OCI-LY7 (cell line): ENCODE results near the gene NIM1K. TPM values are rescaled to one million over a fixed set of nuclear protein-coding genes. Genes with fewer than 3 reads are reported as not detected.
"Not testable (repeated sequence)": the region's sequence is repeated elsewhere in the genome, so short reads cannot be mapped to it uniquely, and the experiment has no call there.

Experiments
- BruUV-seq: library from RNA; stranded (reverse); fragments of 400-500 nt; replicated peaks from 2 replicates; lab custom pipeline; 2021; lab: Mats Ljungman, UMichigan
- CTCF ChIA-PET: fragments of 300-600 bp; sonication (Branson Sonifier 250); formaldehyde crosslinking; loops from one replicate; lab custom pipeline; 2022; ENCODE audit warnings: antibody characterized with exemption; ENCODE audit not compliant: unreplicated experiment; lab: Charles Lee
- POLR2A ChIA-PET: fragments of 300-600 bp; sonication (Branson Sonifier 250); formaldehyde crosslinking; loops from one replicate; lab custom pipeline; 2022; ENCODE audit warnings: antibody characterized with exemption; lab: Charles Lee
- DNase-seq: peaks from one replicate; pipeline ENCODE4 v3.0.0-alpha.2; 2015; ENCODE audit warnings: low spot score
- H2AFZ ChIP-seq: fragments of 200-600 bp; sonication (generic), shearing (Covaris generic); 2 replicates; pipeline ENCODE4 v1.6.1; 2014; ENCODE audit warnings: mild to moderate bottlenecking, antibody characterized with exemption, low read length, moderate library complexity
- H3K27ac ChIP-seq: fragments of 200-600 bp; sonication (generic); 2 replicates; pipeline ENCODE4 v1.5.1; 2014; ENCODE audit warnings: mixed run types, low read depth, mild to moderate bottlenecking, moderate library complexity, low read length, inconsistent platforms; ENCODE audit not compliant: poor library complexity, severe bottlenecking
- H3K36me3 ChIP-seq: fragments of 200-600 bp; sonication (generic); 2 replicates; pipeline ENCODE4 v1.6.1; 2014; ENCODE audit warnings: mild to moderate bottlenecking, antibody characterized with exemption, low read length, moderate library complexity, mixed read lengths; ENCODE audit not compliant: insufficient read depth
- H3K4me1 ChIP-seq: fragments of 200-600 bp; sonication (generic); 2 replicates; pipeline ENCODE4 v1.5.1; 2014; ENCODE audit warnings: mild to moderate bottlenecking, low read length; ENCODE audit not compliant: insufficient read depth, poor library complexity, severe bottlenecking
- H3K4me2 ChIP-seq: fragments of 200-600 bp; sonication (generic); 2 replicates; pipeline ENCODE4 v1.6.1; 2014; ENCODE audit warnings: mild to moderate bottlenecking, low read length
- H3K4me3 ChIP-seq: fragments of 200-600 bp; sonication (generic); 2 replicates; pipeline ENCODE4 v1.5.1; 2014; ENCODE audit warnings: mild to moderate bottlenecking, low read depth, low read length; ENCODE audit not compliant: poor library complexity, severe bottlenecking
- H3K79me2 ChIP-seq: fragments of 200-600 bp; sonication (generic); 2 replicates; pipeline ENCODE4 v1.6.1; 2016; ENCODE audit warnings: low read depth, mild to moderate bottlenecking, low read length, moderate library complexity, mixed read lengths; ENCODE audit not compliant: insufficient read depth
- H3K9me2 ChIP-seq: fragments of 200-600 bp; sonication (generic); 2 replicates; pipeline ENCODE4 v1.6.1; 2016; ENCODE audit warnings: mild to moderate bottlenecking, low read length, mixed read lengths; ENCODE audit not compliant: insufficient read depth
- H3K9me3 ChIP-seq: fragments of 200-600 bp; sonication (generic); 2 replicates; pipeline ENCODE4 v1.6.1; 2014; ENCODE audit warnings: mild to moderate bottlenecking, mixed run types, low read length, mixed read lengths
- H4K20me1 ChIP-seq: fragments of 200-600 bp; sonication (generic); 2 replicates; pipeline ENCODE4 v1.6.1; 2014; ENCODE audit warnings: mild to moderate bottlenecking, antibody characterized with exemption, low read length, moderate library complexity, mixed read lengths; ENCODE audit not compliant: insufficient read depth
- CTCF ChIP-seq: fragments of 200-600 bp; sonication (generic); conservative IDR thresholded peaks from 2 replicates; pipeline ENCODE4 v1.5.1; 2014; ENCODE audit warnings: mild to moderate bottlenecking, antibody characterized with exemption, low read length, moderate library complexity, mixed read lengths
- EZH2phosphoT487 ChIP-seq: fragments of 200-600 bp; sonication (generic); IDR thresholded peaks from 2 replicates; pipeline ENCODE4 v1.6.1; 2018; ENCODE audit warnings: low read depth, borderline replicate concordance, mild to moderate bottlenecking, mixed run types, antibody characterized with exemption, low read length, moderate library complexity, mixed read lengths
- intact Hi-C: fragments of 100-400 bp; cut with micrococcal nuclease; formaldehyde crosslinking; loops from one replicate; pipeline ENCODE4 v1.10.0; 2022; ENCODE audit not compliant: unreplicated experiment
- total RNA-seq, 2 experiments: library from RNA; depleted of rRNA in 1 of 2; stranded (reverse); fragments of >200 nt in 1 of 2; shearing (Covaris generic) in 1 of 2; gene quantifications; 2 replicates each; pipeline ENCODE4 v1.2.3, GENCODE V29; 2014 to 2022

Gene NIM1K
- total RNA-seq, 2 experiments from 2014 or later, result 0.41 to 0.68 TPM

GRCh38 chr5:43255704-43256103 is 63.7 kb downstream of the NIM1K start:
- POLR2A ChIA-PET, result no interaction called here
- no peak for DNase-seq
- no peak overlapping the region for H3K4me2 ChIP-seq
- H4K20me1 ChIP-seq, result no peaks in the 10 kb centered on the region
- BruUV-seq, result no TSS peak
- no peak overlapping the region for H3K4me3 ChIP-seq
- TF ChIP-seq CTCF, result no peak
- TF ChIP-seq EZH2phosphoT487, result no peak
- H2AFZ ChIP-seq, result no peak overlapping the region
- H3K79me2 ChIP-seq, result no peaks in the 10 kb centered on the region
- no peaks in the 10 kb centered on the region for H3K4me1 ChIP-seq
- H3K9me2 ChIP-seq, result no peaks in the 10 kb centered on the region
- no peaks in the 10 kb centered on the region for H3K9me3 ChIP-seq
- CTCF ChIA-PET, result no interaction called here
- intact Hi-C loops, result no loop called here
- no peaks in the 10 kb centered on the region for H3K36me3 ChIP-seq
- H3K27ac ChIP-seq, result no peak overlapping the region

GRCh38 chr5:43256261-43256966 is 64.4 kb downstream of the NIM1K start:
- DNase-seq, result no peak
- BruUV-seq, result no TSS peak

DNA sequence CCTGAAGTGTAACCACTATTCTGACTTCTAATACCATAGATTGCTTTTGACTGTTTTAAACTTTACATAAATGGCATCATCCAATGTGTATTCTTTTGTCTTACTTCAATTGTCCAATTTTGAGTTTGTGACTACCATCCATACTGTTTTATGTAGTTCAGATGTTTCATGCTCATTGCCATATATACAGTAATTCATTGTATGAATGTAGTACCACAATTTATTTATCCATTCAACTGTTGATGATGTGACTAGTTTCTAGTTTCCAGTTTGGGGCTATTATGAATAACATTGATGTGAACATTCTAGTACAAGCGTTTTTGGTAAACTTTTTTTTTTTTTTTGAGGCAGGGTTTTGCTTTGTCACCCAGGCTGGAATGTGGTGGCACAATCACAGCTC is 66.1 kb downstream of the NIM1K start:
- Histone ChIP-seq H3K9me2 (no peaks in the 10 kb centered on the region), H3K9me3 (no peaks in the 10 kb centered on the region), H4K20me1 (no peaks in the 10 kb centered on the region), H3K36me3 (no peaks in the 10 kb centered on the region), H3K79me2 (no peaks in the 10 kb centered on the region), H3K4me2 (no peak overlapping the region), H2AFZ (no peak overlapping the region), H3K27ac (no peak overlapping the region), H3K4me3 (no peak overlapping the region), H3K4me1 (no peaks in the 10 kb centered on the region)
- BruUV-seq, result no TSS peak
- intact Hi-C loops, result no loop called here
- TF ChIP-seq EZH2phosphoT487 (no peak), CTCF (no peak)
- DNase-seq, result no peak
- ChIA-PET CTCF (no interaction called here), POLR2A (no interaction called here)

More at GRCh38 chr5:43256261-43256966, 64.4 kb downstream of the NIM1K start:
- Histone ChIP-seq H3K4me1 (no peaks in the 10 kb centered on the region), H3K4me3 (no peak overlapping the region), H3K79me2 (no peaks in the 10 kb centered on the region), H3K9me3 (no peaks in the 10 kb centered on the region), H3K36me3 (no peaks in the 10 kb centered on the region), H3K27ac (no peak overlapping the region), H3K9me2 (no peaks in the 10 kb centered on the region), H2AFZ (no peak overlapping the region), H4K20me1 (no peaks in the 10 kb centered on the region), H3K4me2 (no peak overlapping the region)
- TF ChIP-seq EZH2phosphoT487, result no peak
- ChIA-PET POLR2A (no interaction called here), CTCF (no interaction called here)
- intact Hi-C loops, result no loop called here

GRCh38 chr5:43262269-43262668 is 70.2 kb downstream of the NIM1K start:
- H3K27ac ChIP-seq, H3K4me1 ChIP-seq, H3K36me3 ChIP-seq, intact Hi-C loops, DNase-seq, H3K4me2 ChIP-seq, CTCF ChIA-PET, H3K9me2 ChIP-seq, BruUV-seq, H4K20me1 ChIP-seq, POLR2A ChIA-PET, H3K9me3 ChIP-seq, H3K79me2 ChIP-seq, H3K4me3 ChIP-seq, H2AFZ ChIP-seq: not testable (repeated sequence)
